Measurements from ENCODE around the gene LCMT2.

Gene LCMT2

GRCh38 chr15:43329217-43329959 lies 985 bp downstream of the LCMT2 start:
- peak overlapping the region; percentile 90 for H3K4me3 ChIP-seq (ENCODE audit: control insufficient read depth, low read depth, low read length)
- DNase-seq (ENCODE audit: low read depth): peak; percentile 3
- TF ChIP-seq CTCF (IDR thresholded peaks at IDR 0.05; ENCODE audit: control insufficient read depth, insufficient read depth, low read depth, low read length, missing control alignments): no peak

- no peak for TF ChIP-seq CTCF (IDR thresholded peaks at IDR 0.05; ENCODE audit: control insufficient read depth, insufficient read depth, low read depth, low read length, missing control alignments)
- H3K4me3 ChIP-seq (ENCODE audit: control insufficient read depth, low read depth, low read length): no peak overlapping the region
- DNase-seq (ENCODE audit: low read depth): no peak
Measured at GRCh38 chr15:43325039-43325684, 5.2 kb downstream of the LCMT2 start.

DNA sequence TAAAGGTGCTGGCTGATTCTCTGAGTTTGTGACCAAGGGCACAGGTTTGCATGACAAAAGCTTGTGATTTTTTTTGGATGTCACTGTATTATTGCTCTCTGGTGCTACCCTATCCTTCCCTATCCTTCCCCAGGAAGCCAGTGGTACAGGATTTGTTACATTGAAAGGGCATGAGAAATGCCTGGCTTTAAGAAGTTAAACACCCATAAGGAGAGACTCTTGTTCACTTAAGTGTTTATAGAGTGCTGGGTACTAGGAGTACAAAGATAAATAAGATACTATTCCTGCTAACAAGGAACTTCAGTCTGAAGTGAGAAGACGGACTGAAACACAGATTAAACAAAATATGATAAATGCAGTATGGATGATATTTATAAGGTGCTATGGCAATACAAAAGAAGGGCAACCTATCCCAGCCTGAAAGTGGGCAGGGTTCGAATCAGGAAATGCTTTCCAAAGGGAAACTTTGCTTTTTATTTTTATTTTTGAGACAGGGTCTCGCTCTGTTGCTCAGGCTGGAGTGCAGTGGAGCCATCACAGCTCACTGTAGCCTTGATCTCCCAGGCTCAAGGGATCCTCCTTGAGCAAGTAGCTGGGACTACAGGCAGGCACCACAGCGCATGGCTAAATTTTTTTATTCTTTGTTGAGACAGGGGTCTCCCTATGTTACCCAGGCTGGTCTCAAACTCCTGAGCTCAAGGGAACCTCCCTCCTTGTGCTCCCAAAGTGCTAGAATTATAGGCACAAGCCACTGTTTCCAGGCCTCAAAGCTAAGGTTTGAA lies 11.2 kb downstream of the LCMT2 start:
- no peak for TF ChIP-seq CTCF (IDR thresholded peaks at IDR 0.05; ENCODE audit: control insufficient read depth, insufficient read depth, low read depth, low read length, missing control alignments)
- DNase-seq (ENCODE audit: low read depth): no peak
- H3K4me3 ChIP-seq (ENCODE audit: control insufficient read depth, low read depth, low read length): no peak overlapping the region

- DNase-seq (ENCODE audit: low read depth): no peak
- no peak for TF ChIP-seq CTCF (IDR thresholded peaks at IDR 0.05; ENCODE audit: control insufficient read depth, insufficient read depth, low read depth, low read length, missing control alignments)
- no peak overlapping the region for H3K4me3 ChIP-seq (ENCODE audit: control insufficient read depth, low read depth, low read length)
Measured at GRCh38 chr15:43317566-43318184, 12.7 kb downstream of the LCMT2 start.

DNA sequence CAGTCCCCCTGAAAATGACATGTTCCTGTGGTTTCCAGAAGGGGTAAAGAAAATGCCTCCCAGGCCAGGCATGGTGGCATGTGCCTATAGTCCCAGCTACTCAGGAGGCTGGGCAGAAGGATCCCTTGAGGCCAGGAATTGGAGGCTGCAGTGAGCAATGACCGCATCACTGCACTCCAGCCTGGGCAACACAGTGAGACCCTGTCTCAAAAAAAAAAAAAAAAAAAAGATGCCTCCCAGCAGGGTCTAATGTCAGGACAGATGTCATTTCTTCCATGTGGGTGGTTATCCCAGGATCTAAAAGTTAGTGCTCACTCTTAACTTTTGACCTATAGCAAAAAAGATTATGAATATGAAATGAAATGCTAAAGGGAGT lies 13.4 kb downstream of the LCMT2 start:
- no peak for TF ChIP-seq CTCF (IDR thresholded peaks at IDR 0.05; ENCODE audit: control insufficient read depth, insufficient read depth, low read depth, low read length, missing control alignments)
- no peak for DNase-seq (ENCODE audit: low read depth)
- no peak overlapping the region for H3K4me3 ChIP-seq (ENCODE audit: control insufficient read depth, low read depth, low read length)

All from AG09309 (cell line).